ENCODE measurements around the gene FAM229A. TPM values are rescaled to one million over a fixed set of nuclear protein-coding genes. Genes with fewer than 3 reads are reported as not detected.

Gene FAM229A
- total RNA-seq, 1 donor from 2014 or later: 17.3 TPM

GRCh38 chr1:32321712-32322291 lies 40.5 kb downstream of the FAM229A start:
- Mint-ChIP-seq H3K27ac (peak overlapping the region; percentile 93), H3K4me3 (ENCODE audit: low read depth) (peak overlapping the region; percentile 41), H3K9me3 (ENCODE audit: low read depth) (no peaks in the 10 kb centered on the region), H3K4me1 (ENCODE audit: low read depth) (peaks cover 20% of the 10 kb centered on the region), H3K27me3 (no peaks in the 10 kb centered on the region), H3K36me3 (ENCODE audit: insufficient read depth) (peaks cover 8% of the 10 kb centered on the region)
- TF ChIP-seq, protein P1, sequence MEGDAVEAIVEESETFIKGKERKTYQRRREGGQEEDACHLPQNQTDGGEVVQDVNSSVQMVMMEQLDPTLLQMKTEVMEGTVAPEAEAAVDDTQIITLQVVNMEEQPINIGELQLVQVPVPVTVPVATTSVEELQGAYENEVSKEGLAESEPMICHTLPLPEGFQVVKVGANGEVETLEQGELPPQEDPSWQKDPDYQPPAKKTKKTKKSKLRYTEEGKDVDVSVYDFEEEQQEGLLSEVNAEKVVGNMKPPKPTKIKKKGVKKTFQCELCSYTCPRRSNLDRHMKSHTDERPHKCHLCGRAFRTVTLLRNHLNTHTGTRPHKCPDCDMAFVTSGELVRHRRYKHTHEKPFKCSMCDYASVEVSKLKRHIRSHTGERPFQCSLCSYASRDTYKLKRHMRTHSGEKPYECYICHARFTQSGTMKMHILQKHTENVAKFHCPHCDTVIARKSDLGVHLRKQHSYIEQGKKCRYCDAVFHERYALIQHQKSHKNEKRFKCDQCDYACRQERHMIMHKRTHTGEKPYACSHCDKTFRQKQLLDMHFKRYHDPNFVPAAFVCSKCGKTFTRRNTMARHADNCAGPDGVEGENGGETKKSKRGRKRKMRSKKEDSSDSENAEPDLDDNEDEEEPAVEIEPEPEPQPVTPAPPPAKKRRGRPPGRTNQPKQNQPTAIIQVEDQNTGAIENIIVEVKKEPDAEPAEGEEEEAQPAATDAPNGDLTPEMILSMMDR (IDR thresholded peaks at IDR 0.05; ENCODE audit: unreplicated experiment): no peak
- DNase-seq (ENCODE audit: low spot score, unreplicated experiment): no peak

- Mint-ChIP-seq H3K36me3 (ENCODE audit: insufficient read depth) (peaks cover 8% of the 10 kb centered on the region), H3K9me3 (ENCODE audit: low read depth) (no peaks in the 10 kb centered on the region), H3K4me3 (ENCODE audit: low read depth) (no peak overlapping the region)
Observed at GRCh38 chr1:32318127-32318869, 44.0 kb downstream of the FAM229A start.

DNA sequence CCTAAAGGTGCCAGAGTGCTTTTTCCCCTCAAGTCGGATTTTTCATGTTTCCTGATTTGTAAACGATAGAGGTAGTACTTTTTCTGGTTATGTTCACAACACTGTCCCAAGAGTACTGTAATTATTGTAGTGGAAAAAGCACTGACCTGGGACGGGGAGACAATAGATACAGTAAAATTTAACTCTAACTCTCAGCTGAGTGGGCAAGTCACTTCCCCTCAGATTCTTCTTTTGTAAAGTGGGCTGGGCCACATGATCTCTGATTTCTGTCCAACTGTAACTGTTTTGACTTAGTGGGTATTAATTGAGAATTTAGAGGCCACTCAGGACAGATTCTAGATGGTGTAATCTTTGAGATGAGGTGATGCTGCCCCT lies 45.4 kb downstream of the FAM229A start:
- Mint-ChIP-seq H3K4me1 (ENCODE audit: low read depth) (peaks cover 10% of the 10 kb centered on the region), H3K27ac (peak overlapping the region; percentile 4), H3K36me3 (ENCODE audit: insufficient read depth) (peaks cover 8% of the 10 kb centered on the region), H3K27me3 (no peaks in the 10 kb centered on the region), H3K9me3 (ENCODE audit: low read depth) (no peaks in the 10 kb centered on the region), H3K4me3 (ENCODE audit: low read depth) (no peak overlapping the region)
- DNase-seq (ENCODE audit: low spot score, unreplicated experiment): no peak
- TF ChIP-seq, protein P1 (IDR thresholded peaks at IDR 0.05; ENCODE audit: unreplicated experiment): no peak

More at GRCh38 chr1:32318127-32318869, 44.0 kb downstream of the FAM229A start:
- TF ChIP-seq, protein P1 (IDR thresholded peaks at IDR 0.05; ENCODE audit: unreplicated experiment): no peak
- no peaks in the 10 kb centered on the region for H3K27me3 Mint-ChIP-seq
- peaks cover 20% of the 10 kb centered on the region for H3K4me1 Mint-ChIP-seq (ENCODE audit: low read depth)
- H3K27ac Mint-ChIP-seq: no peak overlapping the region
- no peak for DNase-seq (ENCODE audit: low spot score, unreplicated experiment)

DNA sequence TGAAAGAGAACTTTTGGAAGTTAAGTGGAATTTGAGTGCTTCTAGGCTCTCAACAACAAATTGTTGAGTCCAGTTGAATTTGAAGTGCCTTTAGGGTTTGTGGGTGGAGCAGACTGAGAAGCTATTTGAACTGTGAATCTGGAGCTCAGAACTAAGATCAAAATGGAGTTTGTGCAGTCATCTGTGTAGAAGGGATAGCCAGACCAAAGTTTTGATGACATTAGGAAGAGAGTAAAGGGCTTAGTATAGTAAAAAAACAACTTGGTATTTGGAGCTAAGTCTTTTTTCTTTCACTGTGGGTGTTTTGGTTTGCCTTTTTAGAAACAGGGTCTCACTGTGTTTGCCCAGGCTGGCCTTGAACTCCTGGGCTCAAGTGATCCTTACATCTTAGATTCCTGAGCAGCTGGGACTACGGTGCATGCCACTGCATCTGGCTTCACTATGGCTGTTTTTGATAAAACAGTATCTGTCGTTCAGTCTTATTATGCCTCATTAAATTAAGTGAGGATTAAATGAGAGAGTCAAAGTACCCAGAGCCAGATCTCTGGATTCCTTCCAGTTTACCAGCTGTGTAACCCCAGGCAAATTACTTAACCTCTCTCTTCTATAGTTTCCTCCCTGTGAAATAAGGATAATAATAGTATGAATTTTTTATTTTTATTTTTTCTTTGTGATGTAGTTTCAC lies 50.4 kb downstream of the FAM229A start:
- H3K36me3 Mint-ChIP-seq (ENCODE audit: insufficient read depth): peaks cover 11% of the 10 kb centered on the region
- TF ChIP-seq, protein P1 (IDR thresholded peaks at IDR 0.05; ENCODE audit: unreplicated experiment): no peak
- H3K27ac Mint-ChIP-seq: peak overlapping the region; percentile 54

More for the DNA sequence above, 50.4 kb downstream of the FAM229A start:
- Mint-ChIP-seq H3K4me1 (ENCODE audit: low read depth) (peaks cover 25% of the 10 kb centered on the region), H3K4me3 (ENCODE audit: low read depth) (no peak overlapping the region), H3K27me3 (no peaks in the 10 kb centered on the region), H3K9me3 (ENCODE audit: low read depth) (no peaks in the 10 kb centered on the region)
- DNase-seq (ENCODE audit: low spot score, unreplicated experiment): no peak

Other genes starting within 250 kb of the FAM229A start
- gene TXLNA, start 182.8 kb downstream of the FAM229A start, total RNA-seq: 55.2 and 55.6 TPM in 2 replicates
- 15.5 and 16.5 TPM in 2 replicates for gene CCDC28B, start 161.9 kb downstream of the FAM229A start, total RNA-seq
- gene IQCC, start 156.8 kb downstream of the FAM229A start, total RNA-seq: 5.1 and 5.6 TPM in 2 replicates
- gene DCDC2B, start 153.4 kb downstream of the FAM229A start, total RNA-seq: not detected in 2 replicates
- 43.2 and 49.2 TPM in 2 replicates for gene TMEM234, start 140.1 kb downstream of the FAM229A start, total RNA-seq
- gene EIF3I, start 140.1 kb downstream of the FAM229A start, total RNA-seq: 143 and 145 TPM in 2 replicates
- gene FAM167B, start 115.3 kb downstream of the FAM229A start, total RNA-seq: 3.8 and 4.4 TPM in 2 replicates
- 0.77 and 1.2 TPM in 2 replicates for gene LCK, start 111.2 kb downstream of the FAM229A start, total RNA-seq
- gene HDAC1, start 70.4 kb downstream of the FAM229A start, total RNA-seq: 197 and 207 TPM in 2 replicates
- 774 and 833 TPM in 2 replicates for gene MARCKSL1, start 26.3 kb downstream of the FAM229A start, total RNA-seq
- gene TSSK3, start 54 bp upstream of the FAM229A start, total RNA-seq: 3.1 and 3.9 TPM in 2 replicates
- gene BSDC1, start 32.0 kb upstream of the FAM229A start, total RNA-seq: 91.0 and 93.6 TPM in 2 replicates
- 4.3 and 4.7 TPM in 2 replicates for gene ZBTB8B, start 102.6 kb upstream of the FAM229A start, total RNA-seq
- 8.9 and 10.8 TPM in 2 replicates for gene ZBTB8A, start 176.9 kb upstream of the FAM229A start, total RNA-seq